GM21526 (cell line): Measurements from ENCODE around the gene MRPL33.

ENCODE experiments used
- ATAC-seq: cut with Tn5 transposase; IDR thresholded peaks from one replicate; pipeline ENCODE4 v1.9.1; 2021; ENCODE audit warnings: moderate library complexity; ENCODE audit not compliant: unreplicated experiment, low FRiP score

Gene MRPL33

GRCh38 chr2:27806311-27807059, 35.0 kb downstream of the MRPL33 start:
- ATAC-seq, result no peak

GRCh38 chr2:27807476-27807875, 36.0 kb downstream of the MRPL33 start:
- no peak for ATAC-seq

GRCh38 chr2:27808418-27808817, 36.9 kb downstream of the MRPL33 start:
- ATAC-seq, result no peak

- ATAC-seq, result no peak
Observed at GRCh38 chr2:27808984-27809383, 37.5 kb downstream of the MRPL33 start.

GRCh38 chr2:27809761-27810241, 38.3 kb downstream of the MRPL33 start:
- ATAC-seq, result no peak

GRCh38 chr2:27810455-27810854, 38.9 kb downstream of the MRPL33 start:
- no peak for ATAC-seq

- ATAC-seq, result no peak
Observed at GRCh38 chr2:27811768-27812167, 40.2 kb downstream of the MRPL33 start.

GRCh38 chr2:27814758-27815157, 43.2 kb downstream of the MRPL33 start:
- no peak for ATAC-seq

- no peak for ATAC-seq
Observed at GRCh38 chr2:27815860-27816438, 44.4 kb downstream of the MRPL33 start.

GRCh38 chr2:27822049-27822448, 50.5 kb downstream of the MRPL33 start:
- no peak for ATAC-seq

- ATAC-seq, result no peak
Observed at GRCh38 chr2:27823135-27823534, 51.6 kb downstream of the MRPL33 start.

- ATAC-seq, result no peak
Observed at GRCh38 chr2:27823569-27823968, 52.0 kb downstream of the MRPL33 start.

GRCh38 chr2:27824401-27824800, 52.9 kb downstream of the MRPL33 start:
- ATAC-seq, result no peak

- ATAC-seq, result no peak
Observed at GRCh38 chr2:27828305-27828704, 56.8 kb downstream of the MRPL33 start.
